Posterior cingulate gyrus (tissue), 11 donors: ENCODE results near the gene MTRFR.
"Not testable (repeated sequence)": the region's sequence is repeated elsewhere in the genome, so short reads cannot be mapped to it uniquely, and the experiment has no call there.

ENCODE experiments used
- DNase-seq, 10 donors: peaks; one replicate each; pipeline versions ENCODE4 v3.0.0 to v3.0.0-alpha.2; 2020 to 2021; ENCODE audit warnings: mixed read lengths in 3 of 10
- intact Hi-C: fragments of 100-400 bp; cut with DNase I; formaldehyde crosslinking; loops from one replicate; pipeline ENCODE4 v1.15.1; 2023

Gene MTRFR

DNA sequence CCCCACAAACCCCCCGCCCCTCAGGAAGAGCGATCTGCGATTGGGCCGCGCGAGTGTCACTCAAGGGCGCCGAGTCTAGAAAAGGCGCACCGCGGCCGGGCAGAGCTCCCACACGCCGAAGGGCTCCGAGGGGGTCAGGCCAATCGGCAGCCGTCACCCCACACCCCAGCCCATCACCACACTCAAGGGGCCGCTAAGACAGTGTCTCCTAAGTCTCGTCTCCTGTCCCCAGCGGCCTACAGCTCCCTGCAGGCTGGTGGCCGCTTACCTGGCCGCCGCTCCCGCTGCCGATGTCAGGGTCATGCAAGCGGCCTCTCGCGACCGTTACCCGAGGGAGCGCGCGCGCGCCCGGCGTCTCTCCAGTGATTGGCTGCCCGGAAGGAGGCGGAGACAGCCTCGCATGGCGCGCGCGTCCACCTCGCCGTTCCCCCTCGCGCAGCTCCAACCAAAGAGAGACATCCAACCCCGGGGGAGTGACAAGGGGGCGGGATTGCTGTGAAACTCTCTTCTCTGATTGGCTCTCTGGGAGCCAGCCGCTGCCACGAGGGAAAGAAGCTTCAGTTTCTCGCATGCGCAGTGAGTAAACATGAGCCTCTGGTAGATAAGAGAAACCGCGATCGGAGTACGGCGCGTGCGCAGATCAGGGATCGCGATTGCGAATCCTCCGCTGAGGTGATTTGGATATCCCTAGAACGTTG is at the start of gene MTRFR, which contains the start of gene MPHOSPH9:
TSS of gene MTRFR (plus strand) at position 630 of the 698 bp plus-strand sequence. CDS start 20,239 bp downstream, outside the sequence.
TSS of gene MPHOSPH9 (minus strand) at position 335 of the 698 bp plus-strand sequence. CDS start 2,777 bp downstream, outside the sequence.
- peak; percentile 95 to 100 (median 98) for DNase-seq
- intact Hi-C loops, result loop anchor here (2.0 to 10.0 kb wide), 4 partner anchors 36 to 368 kb away; partner anchors contain the start of gene ARL6IP4

DNA sequence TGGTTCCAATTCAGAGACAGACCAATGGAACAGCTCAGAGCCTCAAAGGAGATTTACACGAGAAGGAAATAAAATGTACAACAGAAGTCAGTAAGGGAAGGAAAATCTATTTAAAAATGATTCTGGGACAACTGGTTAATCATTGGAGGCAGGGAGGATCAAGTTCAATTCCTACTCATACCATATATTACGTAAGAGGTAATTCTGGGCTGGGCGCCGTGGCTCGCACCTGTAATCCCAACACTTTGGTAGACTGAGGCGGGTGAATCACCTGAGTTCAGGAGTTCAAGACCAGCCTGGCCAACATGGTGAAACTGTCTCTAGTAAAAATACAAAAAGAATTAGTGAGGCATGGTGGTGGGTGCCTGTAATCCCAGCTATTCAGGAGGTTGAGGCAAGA is 45.6 kb upstream of the MTRFR start:
- DNase-seq, result no peak
- intact Hi-C loops, result no loop called here

DNA sequence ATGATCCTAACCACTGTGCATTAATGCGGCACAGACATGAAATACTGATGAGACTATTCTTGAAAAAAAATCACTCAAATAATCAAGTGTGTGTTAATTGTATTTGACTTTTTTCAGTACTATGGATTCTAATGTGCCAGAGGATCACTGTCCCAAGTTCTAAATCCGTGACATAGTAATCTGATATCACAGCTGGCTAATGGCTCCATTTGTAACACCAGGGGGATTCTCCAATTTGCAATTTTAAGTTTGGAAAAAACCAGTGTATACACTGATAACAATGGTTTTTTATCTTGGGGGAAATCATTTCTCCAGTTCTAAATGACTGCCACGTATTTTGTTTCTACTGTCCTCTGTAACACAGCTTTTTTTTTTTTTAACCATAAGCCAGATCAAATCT is 33.3 kb upstream of the MTRFR start:
- DNase-seq, result no peak

DNA sequence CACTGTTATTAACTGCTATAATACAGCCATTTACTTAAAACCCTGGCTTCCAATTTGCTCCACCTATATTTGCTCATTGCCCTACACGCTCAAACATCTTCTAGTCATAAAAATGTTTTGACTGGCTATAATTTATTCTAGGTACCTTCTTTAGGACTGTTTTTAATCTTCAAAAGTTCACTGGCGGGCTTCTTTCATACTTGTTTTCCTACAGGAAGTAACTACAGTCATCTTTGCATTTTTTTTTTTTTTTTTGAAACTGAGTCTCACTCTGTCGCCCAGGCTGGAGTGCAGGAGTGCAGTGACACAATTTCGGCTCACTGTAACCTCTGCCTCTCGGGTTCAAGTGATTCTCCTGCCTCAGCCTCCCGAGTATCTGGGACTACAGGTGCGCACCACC is 32.8 kb upstream of the MTRFR start:
- intact Hi-C loops, result no loop called here
- no peak for DNase-seq

More for the DNA sequence above, 33.3 kb upstream of the MTRFR start:
- intact Hi-C loops, result no loop called here

DNA sequence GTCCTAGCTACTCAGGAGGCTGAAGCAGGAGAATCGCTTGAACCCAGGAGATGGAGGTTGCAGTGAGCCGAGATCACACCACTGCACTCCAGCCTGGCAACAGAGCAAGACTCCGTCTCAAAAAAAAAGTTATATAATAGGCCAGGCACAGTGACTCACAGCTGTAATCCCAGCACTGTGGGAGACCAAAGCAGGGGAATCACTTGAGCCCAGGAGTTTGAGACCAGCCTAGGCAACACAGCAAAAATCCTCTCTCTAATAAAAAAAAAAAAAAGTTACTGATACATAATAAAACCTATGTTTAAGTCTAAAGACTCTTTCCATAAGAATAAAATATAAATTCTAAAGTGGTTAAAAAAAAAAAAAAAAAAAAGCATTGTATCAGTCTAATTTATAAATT is 26.4 kb upstream of the MTRFR start:
- intact Hi-C loops, result not testable (repeated sequence)

DNA sequence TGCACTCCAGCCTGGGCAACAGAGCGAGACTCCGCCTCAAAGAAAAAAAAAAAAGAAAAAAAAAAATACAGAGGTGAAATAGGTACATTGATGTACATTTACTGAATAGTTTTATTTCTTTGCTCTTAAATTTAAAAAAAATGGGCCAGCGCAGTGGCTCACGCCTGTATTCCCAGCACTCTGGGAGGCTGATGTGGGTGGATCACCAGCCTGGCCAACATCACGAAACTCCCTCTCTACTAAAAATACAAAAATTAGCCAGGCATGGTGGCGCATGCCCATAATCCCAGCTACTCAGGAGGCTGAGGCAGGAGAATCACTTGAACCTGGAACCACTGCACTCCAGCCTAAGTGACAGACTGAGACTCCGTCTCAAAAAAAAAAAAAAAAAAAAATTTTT is 25.4 kb upstream of the MTRFR start:
- intact Hi-C loops, result not testable (repeated sequence)
- DNase-seq, result peak in 5 of 10 donors; percentile 14 to 79 (median 29)

More for the DNA sequence above, 26.4 kb upstream of the MTRFR start:
- DNase-seq, result not testable (repeated sequence)

DNA sequence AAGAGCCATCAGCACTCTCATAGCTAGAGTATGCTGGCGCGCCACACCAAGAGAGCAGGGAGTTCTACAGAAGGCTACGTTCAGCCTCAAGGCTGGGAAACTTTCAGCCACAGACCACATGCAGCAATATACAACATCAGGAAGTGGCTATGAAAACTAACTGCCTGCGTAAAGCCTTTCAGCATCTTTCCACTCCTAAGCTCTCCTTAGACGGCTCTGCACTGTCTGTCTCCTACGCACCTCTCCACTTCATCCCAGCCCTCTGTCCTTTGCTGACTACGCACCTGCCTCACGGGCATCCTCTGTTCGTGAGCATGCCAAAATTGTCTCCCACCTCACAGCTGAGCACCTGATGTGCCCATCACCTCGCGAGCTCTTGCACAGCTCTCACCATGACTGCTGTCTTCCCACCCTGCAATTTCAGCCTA is 10.0 kb upstream of the MTRFR start:
- intact Hi-C loops, result no loop called here
- DNase-seq, result no peak

DNA sequence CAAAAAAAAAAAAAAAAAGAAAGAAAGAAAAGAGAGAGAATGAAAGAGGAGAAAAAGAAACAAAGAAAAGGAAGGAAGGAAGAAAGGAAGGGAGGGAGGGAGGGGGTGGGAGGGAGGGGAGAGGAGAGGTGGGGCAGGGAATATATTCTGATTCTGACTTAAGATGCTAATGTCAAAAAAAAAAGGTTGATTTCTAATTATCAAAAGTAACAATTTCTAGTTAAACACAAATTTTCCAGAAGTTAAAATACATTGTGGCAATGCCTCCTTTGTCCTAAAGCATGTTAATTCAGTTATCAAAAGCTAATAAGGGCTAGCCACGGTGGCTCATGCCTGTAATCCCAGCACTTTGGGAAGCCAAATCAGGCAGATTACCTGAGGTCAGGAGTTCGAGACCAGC is 7.8 kb upstream of the MTRFR start:
- intact Hi-C loops, result no loop called here
- DNase-seq, result no peak

DNA sequence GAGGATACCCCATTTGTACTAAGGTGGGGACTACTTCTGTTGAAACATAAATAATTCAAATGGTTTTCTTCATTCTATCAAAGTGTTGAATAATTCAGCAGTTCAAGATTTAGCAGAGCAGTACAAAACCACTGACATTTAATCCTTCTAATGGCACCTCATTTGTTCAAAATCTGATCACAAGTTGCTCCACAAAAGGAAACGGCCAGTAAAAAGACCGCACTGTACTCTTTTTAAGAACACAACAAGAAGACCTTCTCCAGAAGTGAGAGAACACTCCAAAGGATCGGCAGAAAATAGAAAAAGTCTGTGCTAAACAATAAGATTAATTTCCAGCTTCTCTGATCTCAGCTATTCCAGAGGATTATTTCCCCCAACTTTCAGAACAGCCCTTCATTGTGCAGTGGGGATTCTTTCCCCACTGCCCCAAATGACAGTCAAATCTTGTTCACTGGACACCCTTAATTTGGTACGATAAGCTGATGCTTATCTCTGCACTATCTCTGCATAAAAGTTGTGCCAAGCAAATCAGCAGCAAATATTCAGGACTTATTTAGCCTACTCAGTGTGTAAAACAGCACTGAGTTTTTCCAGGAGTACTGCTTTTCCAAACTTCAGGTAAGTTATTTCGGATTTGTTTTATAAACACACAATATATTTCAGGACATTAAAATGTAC is 5.5 kb upstream of the MTRFR start:
- intact Hi-C loops, result no loop called here
- no peak for DNase-seq

DNA sequence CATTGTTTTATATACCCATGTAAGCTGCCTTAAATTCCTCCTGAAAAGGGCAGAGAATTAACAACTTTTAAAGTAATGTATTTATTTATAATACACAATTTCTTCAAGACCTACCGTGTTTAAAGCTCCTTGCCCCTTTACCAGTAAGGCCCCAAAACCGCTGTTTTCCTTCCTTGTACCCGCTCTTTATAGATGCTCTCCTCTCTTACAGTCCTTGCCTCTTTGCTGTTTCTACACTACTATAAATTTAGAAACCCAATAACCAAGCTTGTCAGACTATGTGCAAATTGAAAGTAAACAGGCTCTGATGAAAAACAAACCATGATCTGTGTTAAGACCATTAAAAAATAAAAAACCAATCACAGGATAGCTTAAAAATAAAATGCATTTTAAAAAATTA is 4.2 kb upstream of the MTRFR start:
- DNase-seq, result no peak
- intact Hi-C loops, result no loop called here

DNA sequence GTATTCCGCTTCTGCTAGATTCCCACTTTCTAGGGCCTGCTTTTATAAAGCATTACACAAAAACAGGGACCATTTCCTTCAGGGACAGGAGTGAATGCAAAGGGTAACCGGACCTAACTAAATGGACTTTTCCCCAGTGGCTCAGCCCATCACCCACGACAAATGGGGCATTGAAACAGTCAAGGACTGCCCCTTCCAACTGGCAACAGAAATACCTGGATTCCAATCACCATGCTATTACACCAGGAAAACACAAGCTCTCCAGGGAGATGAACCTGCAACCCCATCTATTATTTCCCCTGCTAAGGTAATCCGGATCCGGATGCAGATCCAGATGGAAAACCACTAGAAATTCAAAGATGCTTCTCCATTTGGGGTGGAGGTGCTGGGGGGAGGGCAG is 1.3 kb upstream of the MTRFR start:
- no peak for DNase-seq
- intact Hi-C loops, result loop anchor here (2.0 to 10.0 kb wide), 4 partner anchors 37 to 367 kb away; partner anchors contain the start of gene ARL6IP4

DNA sequence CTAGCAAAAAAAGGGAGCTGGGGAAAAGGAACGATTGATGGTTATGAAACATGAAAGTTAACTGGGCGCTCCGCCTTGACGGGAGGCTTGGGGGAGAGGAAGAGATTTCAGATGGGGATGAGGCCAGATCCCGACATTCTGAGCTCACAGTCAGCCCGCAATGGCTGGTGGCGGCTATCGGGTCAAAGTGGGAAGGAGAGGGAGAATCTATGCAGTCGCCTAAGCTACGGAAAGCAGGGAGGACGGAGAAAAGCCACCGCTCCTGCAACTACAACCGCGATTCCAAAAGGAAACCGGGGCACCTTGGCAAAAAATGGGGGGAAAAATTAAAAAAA is 797 bp upstream of the MTRFR start:
- intact Hi-C loops, result loop anchor here (2.0 to 10.0 kb wide), 4 partner anchors 36 to 368 kb away; partner anchors contain the start of gene ARL6IP4
- peak in 3 of 10 donors; percentile 16 to 87 (median 35) for DNase-seq

DNA sequence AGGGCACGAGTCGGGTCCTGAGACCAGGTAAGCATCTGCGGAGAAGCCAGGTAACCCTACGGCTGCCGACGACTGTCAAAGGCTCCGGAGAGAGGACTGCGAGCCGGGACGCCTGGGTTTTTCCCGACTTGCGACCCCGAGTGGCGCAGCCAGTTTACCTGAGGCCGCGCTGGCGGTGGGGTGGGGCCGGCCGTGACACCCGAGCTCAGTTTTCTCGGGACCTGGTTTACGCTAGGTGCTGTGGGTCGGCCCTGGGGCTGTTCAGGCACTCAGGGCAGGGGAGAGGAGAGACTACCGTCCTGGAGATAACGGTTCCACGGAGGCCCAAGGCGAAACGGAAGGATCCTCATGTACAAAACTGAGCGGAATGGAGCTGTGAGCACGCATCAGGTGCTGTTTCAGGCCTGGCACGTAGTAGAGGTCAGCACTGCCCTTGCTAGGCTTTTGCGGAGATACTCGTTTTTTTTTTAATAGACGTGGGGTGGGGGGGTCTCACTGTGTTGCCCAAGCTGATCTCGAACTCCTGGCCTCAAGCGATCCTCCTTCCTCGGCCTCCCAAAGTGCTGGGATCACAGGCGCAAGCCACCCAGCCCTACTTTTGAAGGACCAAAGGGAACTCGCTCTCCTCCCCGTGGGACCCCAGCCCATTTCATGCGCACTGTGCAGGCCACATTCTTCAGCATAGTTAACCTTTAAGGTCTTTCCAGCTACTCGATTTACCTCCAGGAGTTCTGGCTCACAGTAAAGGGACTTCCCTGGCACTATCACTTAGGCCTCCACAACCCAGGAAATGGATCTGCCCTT is 471 bp downstream of the MTRFR start:
- no peak for DNase-seq
- intact Hi-C loops, result loop anchor here (2.0 to 10.0 kb wide), 4 partner anchors 35 to 369 kb away; partner anchors contain the start of gene ARL6IP4

DNA sequence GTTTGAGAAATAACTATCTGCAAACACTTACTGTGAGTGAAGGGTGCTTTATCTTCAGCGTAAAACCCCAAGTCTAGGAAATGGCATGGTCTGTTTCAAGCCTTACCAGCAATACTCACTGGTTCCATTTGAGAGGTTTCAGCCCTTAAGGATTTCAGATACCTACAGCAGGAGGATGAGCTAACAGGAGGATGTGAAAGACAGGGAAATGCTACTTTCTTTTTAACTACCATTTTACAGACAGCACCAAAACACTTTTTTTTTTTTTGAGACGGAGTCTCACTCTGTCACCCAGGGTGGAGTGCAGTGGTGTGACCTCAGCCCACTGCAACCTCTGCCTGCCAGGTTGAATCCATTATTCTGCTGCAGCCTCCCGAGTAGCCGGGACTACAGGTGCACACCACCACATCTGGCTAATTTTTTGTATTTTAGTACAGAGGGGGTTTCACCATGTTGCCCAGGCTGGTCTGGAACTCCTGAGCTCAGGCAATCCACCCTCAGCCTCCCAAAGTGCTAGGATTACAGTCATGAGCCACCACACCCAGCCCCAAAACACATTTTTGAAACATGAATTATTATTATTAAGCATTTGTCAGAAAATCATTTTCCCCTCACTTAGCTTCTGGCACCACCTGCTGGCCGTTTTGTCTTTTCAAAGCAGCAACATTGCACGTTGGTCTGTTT is 4.6 kb downstream of the MTRFR start:
- peak in 7 of 10 donors; percentile 58 to 91 (median 65) for DNase-seq
- intact Hi-C loops, result loop anchor here (10.0 kb wide), 2 partner anchors 193 to 373 kb away; no protein-coding TSS in a partner anchor

DNA sequence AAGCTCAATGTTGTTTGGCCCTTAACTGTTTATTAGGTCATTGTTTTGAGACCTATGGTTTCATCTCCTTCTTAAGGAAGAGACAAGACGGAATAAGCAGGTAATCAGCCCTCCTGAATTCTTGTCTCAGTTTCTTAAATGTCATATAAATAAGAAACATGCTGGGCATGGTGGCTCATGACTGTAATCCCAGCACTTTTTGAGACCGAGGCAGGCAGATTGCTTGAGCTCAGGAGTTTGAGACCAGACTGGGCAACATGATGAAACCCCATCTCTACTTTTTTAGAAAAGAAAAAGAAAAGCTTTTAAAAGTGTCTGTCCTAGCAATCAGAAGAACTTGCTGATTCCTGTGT is 5.1 kb downstream of the MTRFR start:
- intact Hi-C loops, result loop anchor here (10.0 kb wide), 2 partner anchors 194 to 374 kb away; no protein-coding TSS in a partner anchor
- no peak for DNase-seq

DNA sequence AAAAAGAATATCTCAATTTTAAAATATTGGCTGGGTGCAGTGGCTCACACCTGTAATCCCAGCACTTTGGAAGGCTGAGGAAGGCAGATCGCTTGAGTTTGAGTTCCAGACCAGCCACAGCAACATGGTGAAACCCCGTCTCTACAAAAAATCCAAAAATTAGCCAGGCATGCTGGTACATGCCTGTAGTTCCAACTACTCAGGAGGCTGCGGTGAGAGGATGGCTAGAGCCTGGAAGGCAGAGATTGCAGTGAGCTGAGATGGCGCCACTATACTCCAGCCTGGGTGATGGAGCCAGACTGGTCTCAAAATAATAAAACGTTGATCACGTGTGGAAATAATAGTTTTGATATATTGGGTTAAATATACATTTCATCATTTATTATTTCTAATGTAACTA is 5.7 kb downstream of the MTRFR start:
- no peak for DNase-seq
- intact Hi-C loops, result loop anchor here (10.0 kb wide), 2 partner anchors 194 to 374 kb away; no protein-coding TSS in a partner anchor

DNA sequence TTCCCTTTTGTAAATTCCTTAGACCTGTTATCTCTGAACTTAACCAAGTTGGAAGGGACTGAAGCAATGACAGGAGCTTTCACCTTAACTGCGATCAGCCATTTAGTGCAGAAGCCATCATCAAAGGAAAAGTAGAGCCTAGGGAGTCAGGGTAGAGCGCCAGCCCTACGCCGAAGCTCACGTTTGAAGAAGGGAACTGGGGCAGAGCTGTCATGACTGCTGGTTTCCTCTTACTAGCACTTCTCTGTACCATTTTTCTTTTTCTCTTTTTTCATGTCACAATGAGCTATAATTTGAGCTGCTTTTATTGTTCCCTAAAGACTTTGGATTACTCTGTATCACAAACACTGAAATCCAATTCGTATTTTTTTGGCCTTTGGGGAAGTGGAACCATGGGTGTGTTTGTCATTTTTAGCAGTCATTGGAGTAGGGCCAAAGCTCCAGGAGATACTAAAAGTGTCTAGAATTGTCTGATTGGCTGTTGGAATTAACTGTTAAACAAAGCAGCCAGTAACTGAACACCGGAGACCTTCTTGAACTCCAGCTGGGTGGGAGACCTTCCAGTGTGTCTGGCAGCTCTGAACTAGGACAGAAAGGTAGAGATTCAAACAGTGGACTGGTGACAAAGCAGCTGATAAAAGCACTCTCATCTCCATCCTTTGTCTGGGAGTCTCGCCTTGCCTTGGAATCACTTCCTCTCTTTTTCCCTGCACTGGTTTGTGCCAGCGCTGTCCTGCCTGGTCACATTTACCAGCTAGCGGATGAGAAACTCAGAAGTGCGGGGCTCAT is 9.1 kb downstream of the MTRFR start:
- intact Hi-C loops, result no loop called here
- no peak for DNase-seq

DNA sequence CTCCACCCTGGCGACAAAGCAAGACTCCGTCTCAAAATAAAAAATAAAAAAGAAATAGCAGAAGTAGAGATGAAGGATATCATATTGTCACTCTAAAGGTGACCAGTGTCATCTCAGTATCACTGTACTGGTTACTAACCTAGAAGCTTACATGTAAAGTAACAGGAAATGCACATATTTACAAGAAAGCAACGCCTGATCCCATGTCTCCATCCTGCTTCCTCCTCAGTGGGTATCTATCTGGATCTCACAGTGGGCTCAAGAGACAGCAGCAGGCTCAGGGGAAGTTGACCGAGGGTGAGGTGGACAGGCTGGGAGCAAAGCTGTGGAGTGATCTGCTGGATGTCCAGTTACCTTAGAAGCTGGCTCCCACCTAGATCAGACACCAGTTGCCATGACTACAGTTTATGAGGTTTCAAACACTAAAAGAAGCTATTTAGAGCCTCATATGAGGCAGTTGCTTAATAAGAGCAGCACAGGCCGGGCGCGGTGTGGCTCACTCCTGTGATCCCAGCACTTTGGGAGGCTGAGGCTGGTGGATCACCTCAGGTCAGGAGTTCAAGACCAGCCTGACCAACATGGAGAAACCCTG is 10.5 kb downstream of the MTRFR start:
- intact Hi-C loops, result no loop called here
- no peak for DNase-seq

DNA sequence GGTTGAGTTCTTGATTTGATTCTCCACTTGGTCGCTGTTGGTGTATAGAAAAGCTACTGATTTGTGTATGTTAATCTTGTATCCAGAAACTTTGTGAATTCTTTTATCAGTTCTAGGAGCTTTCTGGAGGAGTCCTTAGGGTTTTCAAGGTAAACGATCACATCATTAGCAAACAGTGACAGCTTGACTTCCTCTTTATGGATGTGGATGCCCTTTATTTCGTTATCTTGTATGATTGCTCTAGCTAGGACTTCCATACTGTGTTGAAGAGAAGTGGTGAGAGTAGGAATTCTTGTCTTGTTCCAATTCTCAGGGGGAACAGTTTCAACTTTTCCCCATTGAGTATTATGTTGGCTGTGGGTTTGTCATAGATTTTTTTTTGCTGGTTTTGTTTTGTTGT is 12.4 kb downstream of the MTRFR start:
- intact Hi-C loops, result no loop called here
- DNase-seq, result no peak
